ENCODE measurements around the gene MGME1. TPM values are rescaled to one million over a fixed set of nuclear protein-coding genes. Genes with fewer than 3 reads are reported as not detected.

Gene MGME1
- total RNA-seq, 1 experiment from 2014 or later: 50.5 TPM

DNA sequence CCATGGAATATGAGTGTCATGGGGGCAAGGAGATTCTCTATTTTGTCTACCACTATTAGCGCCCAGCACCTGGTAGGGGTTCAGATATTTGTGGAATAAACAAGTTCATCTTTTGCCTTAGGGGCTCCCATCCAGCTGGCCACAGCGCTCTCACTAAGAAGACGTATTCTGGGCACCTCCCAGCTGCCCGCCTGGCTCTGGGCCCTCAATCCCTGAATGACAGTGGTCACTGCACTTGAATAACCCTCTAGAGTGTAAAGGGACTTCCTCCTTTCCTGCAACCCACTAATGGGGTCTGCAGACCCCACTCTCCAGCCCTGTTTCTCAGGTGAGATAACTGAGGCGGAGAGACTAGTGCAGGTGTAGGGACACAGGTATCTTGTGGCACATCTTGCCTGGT, 36.4 kb upstream of the MGME1 start:
- no peak overlapping the region for H3K4me3 ChIP-seq (ENCODE audit: low read depth, low read length)
- CTCF ChIA-PET: no interaction called here
- no TSS peak for BruUV-seq (replicated peaks)
- peaks cover 23% of the 10 kb centered on the region for H3K36me3 Mint-ChIP-seq (ENCODE audit: insufficient read depth, unreplicated experiment)
- H3K4me3 Mint-ChIP-seq (ENCODE audit: unreplicated experiment): no peak overlapping the region
- no peaks in the 10 kb centered on the region for H3K27me3 ChIP-seq (replicated peaks; ENCODE audit: control insufficient read depth, insufficient read depth, low read length)
- H3K9me3 ChIP-seq: peaks cover 12% of the 10 kb centered on the region; the same call in 1 of the 2 replicates
- TF ChIP-seq, protein P1, sequence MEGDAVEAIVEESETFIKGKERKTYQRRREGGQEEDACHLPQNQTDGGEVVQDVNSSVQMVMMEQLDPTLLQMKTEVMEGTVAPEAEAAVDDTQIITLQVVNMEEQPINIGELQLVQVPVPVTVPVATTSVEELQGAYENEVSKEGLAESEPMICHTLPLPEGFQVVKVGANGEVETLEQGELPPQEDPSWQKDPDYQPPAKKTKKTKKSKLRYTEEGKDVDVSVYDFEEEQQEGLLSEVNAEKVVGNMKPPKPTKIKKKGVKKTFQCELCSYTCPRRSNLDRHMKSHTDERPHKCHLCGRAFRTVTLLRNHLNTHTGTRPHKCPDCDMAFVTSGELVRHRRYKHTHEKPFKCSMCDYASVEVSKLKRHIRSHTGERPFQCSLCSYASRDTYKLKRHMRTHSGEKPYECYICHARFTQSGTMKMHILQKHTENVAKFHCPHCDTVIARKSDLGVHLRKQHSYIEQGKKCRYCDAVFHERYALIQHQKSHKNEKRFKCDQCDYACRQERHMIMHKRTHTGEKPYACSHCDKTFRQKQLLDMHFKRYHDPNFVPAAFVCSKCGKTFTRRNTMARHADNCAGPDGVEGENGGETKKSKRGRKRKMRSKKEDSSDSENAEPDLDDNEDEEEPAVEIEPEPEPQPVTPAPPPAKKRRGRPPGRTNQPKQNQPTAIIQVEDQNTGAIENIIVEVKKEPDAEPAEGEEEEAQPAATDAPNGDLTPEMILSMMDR (IDR thresholded peaks at IDR 0.05; ENCODE audit: insufficient read depth in 1 of 2, low read depth in 1 of 2, low read length in 1 of 2, severe bottlenecking in 1 of 2, unreplicated experiment in 1 of 2): no peak
- peaks cover 10% of the 10 kb centered on the region for H3K9me3 Mint-ChIP-seq (ENCODE audit: unreplicated experiment)
- no peaks in the 10 kb centered on the region for H3K27me3 Mint-ChIP-seq (ENCODE audit: insufficient read depth, unreplicated experiment)
- no peak overlapping the region for H3K27ac Mint-ChIP-seq (ENCODE audit: unreplicated experiment)
- H3K4me1 ChIP-seq: peaks cover 25% of the 10 kb centered on the region
- DNase-seq: no peak
- POLR2A ChIA-PET: interaction anchor here (0.6 kb wide), 1 partner anchor 367 kb away, joined by 4 read pairs; no protein-coding TSS in a partner anchor
- H3K36me3 ChIP-seq (ENCODE audit: control insufficient read depth, insufficient read depth, low read length): no peaks in the 10 kb centered on the region
- intact Hi-C loops (cut with micrococcal nuclease; ENCODE audit: unreplicated experiment): loop anchor here (10.0 kb wide), 1 partner anchor 398 kb away; the partner anchor contains the start of gene BFSP1
- peaks cover 25% of the 10 kb centered on the region for H3K4me1 Mint-ChIP-seq (ENCODE audit: low read depth, unreplicated experiment)

DNA sequence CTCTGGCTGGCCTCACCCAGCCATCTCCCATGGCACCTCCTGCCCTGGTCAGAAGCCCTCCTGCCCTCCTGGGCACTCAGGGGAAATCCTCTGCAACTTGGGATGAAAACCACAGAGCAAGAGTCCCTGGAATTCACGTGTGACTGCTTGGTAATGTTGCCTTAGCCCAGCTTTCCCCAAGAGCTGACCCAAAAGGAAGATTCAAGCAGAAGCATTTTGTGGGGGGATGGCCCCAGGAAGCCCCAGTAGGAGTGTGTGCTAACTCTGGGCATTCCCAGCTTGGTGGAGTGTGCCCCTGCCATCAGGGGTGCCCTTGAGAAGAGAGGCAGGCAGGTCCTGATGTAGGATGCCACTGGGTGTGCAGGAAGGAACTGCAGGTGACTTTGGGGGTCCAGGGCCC, 35.7 kb upstream of the MGME1 start:
- Histone ChIP-seq H3K4me1 (peaks cover 18% of the 10 kb centered on the region), H3K4me3 (ENCODE audit: low read depth, low read length) (no peak overlapping the region), H3K27me3 (replicated peaks; ENCODE audit: control insufficient read depth, insufficient read depth, low read length) (no peaks in the 10 kb centered on the region), H3K36me3 (ENCODE audit: control insufficient read depth, insufficient read depth, low read length) (no peaks in the 10 kb centered on the region), H3K9me3 (peaks cover 12% of the 10 kb centered on the region; the same call in 1 of the 2 replicates)
- TF ChIP-seq, protein P1 (IDR thresholded peaks at IDR 0.05; ENCODE audit: insufficient read depth in 1 of 2, low read depth in 1 of 2, low read length in 1 of 2, severe bottlenecking in 1 of 2, unreplicated experiment in 1 of 2): no peak
- H3K27me3 Mint-ChIP-seq (ENCODE audit: insufficient read depth, unreplicated experiment): no peaks in the 10 kb centered on the region
- ChIA-PET CTCF (no interaction called here), POLR2A (interaction anchor here (0.6 kb wide), 1 partner anchor 367 kb away, joined by 4 read pairs; no protein-coding TSS in a partner anchor)
- H3K4me3 Mint-ChIP-seq (ENCODE audit: unreplicated experiment): no peak overlapping the region
- DNase-seq: no peak
- peaks cover 10% of the 10 kb centered on the region for H3K9me3 Mint-ChIP-seq (ENCODE audit: unreplicated experiment)
- H3K4me1 Mint-ChIP-seq (ENCODE audit: low read depth, unreplicated experiment): peaks cover 18% of the 10 kb centered on the region
- H3K36me3 Mint-ChIP-seq (ENCODE audit: insufficient read depth, unreplicated experiment): peaks cover 26% of the 10 kb centered on the region
- no TSS peak for BruUV-seq (replicated peaks)
- H3K27ac Mint-ChIP-seq (ENCODE audit: unreplicated experiment): no peak overlapping the region
- intact Hi-C loops (cut with micrococcal nuclease; ENCODE audit: unreplicated experiment): loop anchor here (10.0 kb wide), 1 partner anchor 398 kb away; the partner anchor contains the start of gene BFSP1

GRCh38 chr20:17933711-17934110, 35.1 kb upstream of the MGME1 start:
- TF ChIP-seq, protein P1 (IDR thresholded peaks at IDR 0.05; ENCODE audit: insufficient read depth in 1 of 2, low read depth in 1 of 2, low read length in 1 of 2, severe bottlenecking in 1 of 2, unreplicated experiment in 1 of 2): no peak
- no peaks in the 10 kb centered on the region for H3K36me3 ChIP-seq (ENCODE audit: control insufficient read depth, insufficient read depth, low read length)
- intact Hi-C loops (cut with micrococcal nuclease; ENCODE audit: unreplicated experiment): loop anchor here (10.0 kb wide), 1 partner anchor 399 kb away; the partner anchor contains the start of gene BFSP1
- POLR2A ChIA-PET: no interaction called here
- CTCF ChIA-PET: no interaction called here
- peaks cover 12% of the 10 kb centered on the region for H3K4me1 ChIP-seq
- Mint-ChIP-seq H3K27ac (ENCODE audit: unreplicated experiment) (no peak overlapping the region), H3K36me3 (ENCODE audit: insufficient read depth, unreplicated experiment) (peaks cover 30% of the 10 kb centered on the region), H3K4me1 (ENCODE audit: low read depth, unreplicated experiment) (peaks cover 13% of the 10 kb centered on the region), H3K27me3 (ENCODE audit: insufficient read depth, unreplicated experiment) (no peaks in the 10 kb centered on the region), H3K9me3 (ENCODE audit: unreplicated experiment) (peaks cover 10% of the 10 kb centered on the region), H3K4me3 (ENCODE audit: unreplicated experiment) (no peak overlapping the region)
- peaks cover 12% of the 10 kb centered on the region; the same call in 1 of the 2 replicates for H3K9me3 ChIP-seq
- H3K4me3 ChIP-seq (ENCODE audit: low read depth, low read length): no peak overlapping the region
- no TSS peak for BruUV-seq (replicated peaks)
- no peaks in the 10 kb centered on the region for H3K27me3 ChIP-seq (replicated peaks; ENCODE audit: control insufficient read depth, insufficient read depth, low read length)
- DNase-seq: no peak
